Measurements from ENCODE around the gene ZNF354B. TPM values are rescaled to one million over a fixed set of nuclear protein-coding genes. Genes with fewer than 3 reads are reported as not detected.
A peak's percentile ranks its signal among the peaks of the same experiment; 100 is the strongest.

Gene ZNF354B
- 10 to 100 TPM; 13.0 to 32.8 (median 22.8) TPM for total RNA-seq

GRCh38 chr5:178859625-178860521 is at the start of gene ZNF354B:
ZNF354B (plus strand) TSS chr5:178859953; CDS start chr5:178861048, 1,095 bp downstream.
- no peak for TF ChIP-seq CTCF (IDR thresholded peaks at IDR 0.05)
- ATAC-seq (ENCODE audit: low FRiP score) (peak; percentile 98), DNase-seq (ENCODE audit: low spot score) (peak; percentile 70)

- DNase-seq (ENCODE audit: low spot score): no peak
- no peak for TF ChIP-seq CTCF (IDR thresholded peaks at IDR 0.05)
- ATAC-seq (ENCODE audit: low FRiP score): no peak
These were observed 42.2 kb upstream of the ZNF354B start for GRCh38 chr5:178817506-178817905.

- DNase-seq (ENCODE audit: low spot score): no peak
- no peak for TF ChIP-seq CTCF (IDR thresholded peaks at IDR 0.05)
- no peak for ATAC-seq (ENCODE audit: low FRiP score)
These were observed 41.7 kb upstream of the ZNF354B start for GRCh38 chr5:178818094-178818493.

- ATAC-seq (ENCODE audit: low FRiP score) (no peak), DNase-seq (ENCODE audit: low spot score) (no peak)
- TF ChIP-seq CTCF (IDR thresholded peaks at IDR 0.05): no peak
These were observed 39.8 kb upstream of the ZNF354B start for GRCh38 chr5:178820001-178820400.

GRCh38 chr5:178825444-178825843 is 34.3 kb upstream of the ZNF354B start:
- DNase-seq (ENCODE audit: low spot score) (no peak), ATAC-seq (ENCODE audit: low FRiP score) (no peak)
- TF ChIP-seq CTCF (IDR thresholded peaks at IDR 0.05): no peak

- no peak for TF ChIP-seq CTCF (IDR thresholded peaks at IDR 0.05)
- ATAC-seq (ENCODE audit: low FRiP score): no peak
- DNase-seq (ENCODE audit: low spot score): no peak
These were observed 33.5 kb upstream of the ZNF354B start for GRCh38 chr5:178826216-178826615.

GRCh38 chr5:178827636-178828035 is 32.1 kb upstream of the ZNF354B start:
- ATAC-seq (ENCODE audit: low FRiP score) (no peak), DNase-seq (ENCODE audit: low spot score) (no peak)
- no peak for TF ChIP-seq CTCF (IDR thresholded peaks at IDR 0.05)

Data from omental fat pad (tissue), 4 donors.